Activated CD4-positive, CD25-positive, alpha-beta regulatory T cell (primary cell): Measurements from ENCODE around the gene MBD5.

ENCODE experiments used
- DNase-seq, 4 experiments: peaks; one replicate each; lab custom pipeline; 2025; lab: John Stamatoyannopoulos, UW

The MBD5 gene

GRCh38 chr2:148124271-148124670, 103.4 kb downstream of the MBD5 start:
- DNase-seq: no peak

- DNase-seq: no peak
Measured at GRCh38 chr2:148130581-148130980, 109.7 kb downstream of the MBD5 start.

- no peak for DNase-seq
Measured at GRCh38 chr2:148132412-148132811, 111.5 kb downstream of the MBD5 start.

- DNase-seq: no peak
Measured at GRCh38 chr2:148135705-148136104, 114.8 kb downstream of the MBD5 start.

GRCh38 chr2:148136441-148136840, 115.5 kb downstream of the MBD5 start:
- no peak for DNase-seq

GRCh38 chr2:148161909-148162435, 141.1 kb downstream of the MBD5 start:
- no peak for DNase-seq

- DNase-seq: no peak
Measured at GRCh38 chr2:148162871-148163270, 142.0 kb downstream of the MBD5 start.

GRCh38 chr2:148165975-148166374, 145.1 kb downstream of the MBD5 start:
- no peak for DNase-seq

GRCh38 chr2:148167241-148167766, 146.4 kb downstream of the MBD5 start:
- DNase-seq: no peak

- no peak for DNase-seq
Measured at GRCh38 chr2:148167855-148168254, 147.0 kb downstream of the MBD5 start.

- DNase-seq: no peak
Measured at GRCh38 chr2:148172131-148172753, 151.4 kb downstream of the MBD5 start.

- DNase-seq: no peak
Measured at GRCh38 chr2:148173168-148173567, 152.3 kb downstream of the MBD5 start.

GRCh38 chr2:148177559-148177958, 156.7 kb downstream of the MBD5 start:
- DNase-seq: no peak

GRCh38 chr2:148179724-148180123, 158.8 kb downstream of the MBD5 start:
- no peak for DNase-seq

- DNase-seq: no peak
Measured at GRCh38 chr2:148184976-148185375, 164.1 kb downstream of the MBD5 start.

GRCh38 chr2:148194882-148195281, 174.0 kb downstream of the MBD5 start:
- DNase-seq: no peak

- DNase-seq: peak in 3 of 4 experiments; percentile 1 to 4 (median 1)
Measured at GRCh38 chr2:148201075-148202004, 180.4 kb downstream of the MBD5 start.

- no peak for DNase-seq
Measured at GRCh38 chr2:148202237-148202636, 181.3 kb downstream of the MBD5 start.

GRCh38 chr2:148207111-148207510, 186.2 kb downstream of the MBD5 start:
- DNase-seq: no peak

GRCh38 chr2:148209603-148210002, 188.7 kb downstream of the MBD5 start:
- no peak for DNase-seq

- no peak for DNase-seq
Measured at GRCh38 chr2:148218326-148219075, 197.6 kb downstream of the MBD5 start.

GRCh38 chr2:148221166-148221565, 200.3 kb downstream of the MBD5 start:
- no peak for DNase-seq
